HG02763 (cell line): ENCODE measurements around the gene PIEZO2.
"Not testable (repeated sequence)": the region's sequence is repeated elsewhere in the genome, so short reads cannot be mapped to it uniquely, and the experiment has no call there.

Experiments used
- ATAC-seq: cut with Tn5 transposase; IDR thresholded peaks from one replicate; pipeline ENCODE4 v1.9.1; 2021; ENCODE audit warnings: mild to moderate bottlenecking, moderate library complexity; ENCODE audit not compliant: unreplicated experiment

The PIEZO2 gene

DNA sequence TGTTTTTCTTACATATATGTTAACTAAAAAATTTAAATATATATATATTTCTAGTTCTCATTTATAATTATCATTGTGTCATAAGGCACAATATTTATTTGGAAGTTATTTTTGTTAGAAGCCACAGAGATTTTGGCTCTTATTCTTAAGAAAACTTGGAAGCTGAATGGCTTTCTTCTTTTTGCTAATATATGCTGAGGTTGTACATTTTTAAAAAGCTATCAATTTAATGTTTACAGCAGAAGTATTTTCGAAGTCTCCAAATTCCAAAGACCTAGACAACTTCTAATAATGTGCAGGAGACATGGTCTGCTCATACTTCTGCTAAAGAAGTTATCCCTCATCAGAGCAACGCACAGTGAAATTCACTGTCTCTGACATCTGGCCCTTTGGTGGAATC is 3.7 kb upstream of the PIEZO2 start:
- ATAC-seq, result no peak

DNA sequence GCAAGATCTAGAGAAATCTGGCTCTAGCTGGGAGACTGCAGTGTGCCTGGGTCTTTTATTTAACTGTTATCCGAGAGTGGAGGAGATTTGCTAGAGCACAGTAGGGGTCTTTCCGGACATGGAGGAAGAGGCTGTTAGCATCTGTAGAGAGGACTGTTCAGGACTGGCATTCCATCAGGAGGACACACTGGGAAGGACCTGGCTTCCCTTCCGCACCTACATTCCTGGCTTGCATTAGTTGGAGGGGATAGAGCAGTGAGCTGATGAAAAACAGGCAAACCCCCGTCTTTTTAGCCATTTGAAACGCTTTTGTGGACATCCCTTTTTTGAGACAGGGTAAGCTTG is 874 bp upstream of the PIEZO2 start:
- no peak for ATAC-seq

DNA sequence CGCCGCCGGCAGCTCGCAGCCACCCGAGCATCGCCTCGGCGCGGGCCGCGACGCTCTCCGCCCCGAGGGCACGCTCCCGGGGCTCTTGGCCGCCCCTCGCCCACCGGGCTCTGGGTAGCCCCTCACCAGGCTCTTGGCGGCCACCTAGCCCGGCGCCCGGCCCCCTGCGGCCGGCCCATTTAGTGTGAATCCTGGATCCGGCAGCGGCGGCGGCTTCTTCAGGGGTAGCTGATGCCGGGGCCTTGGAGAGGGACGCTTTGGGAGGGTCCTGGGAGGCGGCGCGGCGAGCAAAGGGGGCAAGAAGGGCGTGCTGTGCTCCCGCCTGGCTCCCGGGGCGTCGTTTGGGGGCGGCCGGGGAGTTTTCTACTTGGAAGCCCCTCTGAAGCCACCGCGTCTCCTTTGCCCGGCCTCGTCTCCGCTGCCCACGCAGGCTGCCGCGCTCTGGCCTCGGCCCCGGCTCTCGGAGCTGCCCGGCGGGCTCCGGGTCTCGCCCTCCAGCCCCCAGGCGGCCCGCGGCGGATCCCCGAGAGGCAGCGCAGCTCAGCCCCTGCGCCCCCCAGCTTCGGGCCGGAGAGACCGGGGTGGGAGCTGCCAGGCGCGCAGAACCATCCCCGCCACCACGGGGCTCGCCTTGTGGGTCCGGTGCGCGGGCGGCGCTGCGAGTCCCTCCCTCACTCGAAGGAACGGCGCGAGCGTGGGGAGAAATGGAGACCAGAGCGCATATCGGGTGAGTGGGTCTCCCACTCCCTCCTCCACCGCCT is 509 bp downstream of the PIEZO2 start:
- no peak for ATAC-seq

DNA sequence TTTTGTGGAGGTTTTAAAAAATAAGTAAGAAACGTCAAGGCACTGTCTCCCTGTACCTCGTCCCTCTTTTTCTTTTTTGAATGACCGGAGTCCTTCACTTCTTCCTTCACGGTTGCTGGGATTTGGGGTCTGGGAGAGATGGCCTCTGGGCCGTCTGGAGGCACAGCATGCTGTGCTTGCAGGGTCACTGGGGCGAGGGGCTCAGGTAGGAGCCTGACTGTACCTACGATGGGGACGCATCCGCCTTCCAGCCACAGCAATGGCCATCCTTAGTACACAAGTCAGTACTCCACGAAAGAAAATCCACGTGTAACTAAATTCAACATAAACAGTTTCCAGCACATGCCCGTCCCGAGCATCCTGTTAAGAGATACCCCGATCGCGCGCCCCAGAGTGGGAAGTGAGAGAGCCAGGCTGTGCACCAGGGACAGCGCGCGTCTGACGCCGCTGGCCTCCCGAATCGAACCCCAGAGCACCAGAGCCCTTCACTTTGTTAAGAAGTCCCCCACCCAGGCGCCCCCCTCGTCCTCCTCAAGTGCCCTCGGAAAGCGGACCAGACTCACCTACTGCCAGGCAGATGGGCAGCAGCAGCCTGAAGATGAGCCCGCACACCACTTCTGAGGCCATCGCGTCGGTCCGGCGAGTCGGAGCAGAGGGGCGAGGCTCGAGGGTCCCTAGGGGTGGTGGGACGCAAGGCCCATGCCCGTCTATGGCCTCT is 1.2 kb downstream of the PIEZO2 start:
- no peak for ATAC-seq

DNA sequence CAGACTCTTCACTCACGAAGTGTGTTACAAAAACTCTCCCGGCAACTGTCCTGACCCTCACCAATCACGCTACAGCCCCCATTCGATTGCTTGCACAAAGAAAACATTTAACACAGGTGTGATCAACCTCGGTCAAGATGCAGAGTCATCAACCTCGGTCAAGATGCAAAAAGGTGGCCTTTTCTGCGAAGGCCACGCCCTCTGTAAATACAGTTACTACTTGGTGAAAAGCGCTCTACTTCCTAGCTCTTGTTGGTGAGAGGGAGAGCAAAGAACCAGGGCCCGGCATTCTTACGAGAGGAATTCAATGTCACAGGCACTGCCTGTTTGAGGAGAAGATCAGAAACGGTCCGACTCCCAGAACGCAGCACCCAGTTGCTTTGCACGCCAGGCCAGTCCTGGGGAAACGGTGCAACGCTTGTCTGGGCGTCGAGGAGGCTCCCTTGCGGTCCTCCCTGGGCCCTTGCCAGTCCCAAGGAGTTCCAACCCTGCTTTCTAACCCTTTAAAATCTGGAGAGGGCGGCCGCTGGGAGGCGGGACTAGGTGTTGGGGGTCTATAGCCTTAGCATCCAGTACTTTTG is 1.9 kb downstream of the PIEZO2 start:
- no peak for ATAC-seq

DNA sequence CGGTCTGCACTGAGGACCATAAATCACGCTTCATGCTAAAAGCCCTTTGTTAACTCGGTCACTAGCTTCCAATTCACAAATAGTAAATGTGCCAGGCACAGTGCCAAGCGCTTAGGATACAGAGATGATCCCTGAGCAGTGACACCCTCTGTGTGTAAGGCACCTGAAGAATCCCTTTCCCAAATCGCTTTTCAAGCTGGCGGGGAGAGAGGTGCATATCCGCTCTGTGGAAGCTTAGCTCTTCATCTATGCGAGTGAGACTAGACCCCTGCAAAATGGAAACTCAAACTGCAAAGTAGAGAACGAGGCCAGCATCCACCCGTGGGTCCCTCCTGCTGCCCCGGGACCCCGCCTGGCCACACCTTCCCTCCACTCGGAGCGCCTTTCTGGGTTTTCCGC is 2.4 kb downstream of the PIEZO2 start:
- ATAC-seq, result no peak

DNA sequence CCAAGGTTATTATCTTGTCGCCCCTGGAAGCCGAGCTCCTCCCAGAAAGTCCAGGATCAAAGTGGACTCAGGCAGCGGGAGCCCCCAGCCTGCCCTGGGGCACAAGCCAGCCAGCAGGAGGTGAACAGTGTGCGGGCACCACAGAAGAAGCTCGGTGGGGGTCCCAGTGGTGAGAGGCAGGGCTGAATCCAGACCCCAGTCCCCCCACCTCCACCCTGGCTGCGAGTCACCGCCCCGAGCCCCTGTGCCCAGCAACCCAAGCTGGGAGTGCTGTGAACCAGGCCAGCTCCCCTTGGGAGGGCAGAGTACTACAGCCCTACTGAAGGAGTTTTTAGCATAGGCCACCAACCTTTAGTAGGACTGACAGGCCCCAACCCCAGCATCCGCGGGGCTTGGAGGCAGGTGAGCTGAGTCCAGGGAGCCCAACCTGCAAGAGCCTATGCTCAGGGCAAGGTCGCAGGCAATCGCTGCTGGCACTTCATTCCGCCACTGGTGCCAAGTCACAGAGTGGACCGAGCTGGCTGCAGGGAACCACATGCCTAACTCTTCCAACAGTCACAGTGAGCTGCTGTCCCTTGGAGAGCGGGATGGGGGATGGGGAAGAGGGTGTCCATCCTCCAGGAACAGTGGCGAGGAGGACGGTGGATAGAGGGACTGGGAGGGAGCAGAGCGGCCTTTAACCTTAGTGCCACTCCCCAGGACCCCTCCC is 3.0 kb downstream of the PIEZO2 start:
- ATAC-seq, result no peak

DNA sequence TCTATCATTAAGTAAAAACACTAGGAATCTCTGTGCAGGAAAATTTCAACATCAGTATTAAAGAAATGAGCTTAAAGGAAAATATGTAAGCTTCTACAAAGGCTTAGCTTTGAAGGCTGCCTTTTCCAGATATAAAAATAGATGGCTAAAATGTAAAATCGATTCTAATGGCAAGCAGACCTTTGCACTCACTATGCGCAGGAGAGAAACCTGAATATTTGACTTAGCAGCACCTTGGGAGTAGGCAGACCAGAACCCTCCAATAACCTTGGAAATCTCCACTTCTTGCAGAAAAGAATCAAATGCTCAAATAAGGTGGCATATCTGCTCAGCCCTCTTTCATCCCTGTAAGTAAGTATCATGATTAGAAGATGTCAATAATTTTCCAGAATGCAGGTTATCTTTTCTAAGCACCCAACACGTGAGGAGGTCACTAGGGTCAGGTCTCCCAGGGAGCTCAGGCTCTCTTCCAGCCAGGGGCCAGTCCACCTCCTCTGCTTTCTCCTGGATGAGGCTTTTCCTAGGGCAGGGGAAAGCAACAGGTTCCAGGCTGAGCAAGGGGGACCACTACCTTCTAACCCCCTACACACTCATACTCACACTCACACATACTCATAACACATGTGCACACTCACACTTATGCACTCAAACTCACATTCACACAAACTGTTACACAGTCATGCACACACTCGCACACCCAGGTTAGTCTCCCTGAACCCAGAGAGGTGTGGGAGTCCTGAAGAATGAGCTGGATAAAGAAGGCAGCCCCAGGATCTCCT is 3.8 kb downstream of the PIEZO2 start:
- ATAC-seq, result no peak

DNA sequence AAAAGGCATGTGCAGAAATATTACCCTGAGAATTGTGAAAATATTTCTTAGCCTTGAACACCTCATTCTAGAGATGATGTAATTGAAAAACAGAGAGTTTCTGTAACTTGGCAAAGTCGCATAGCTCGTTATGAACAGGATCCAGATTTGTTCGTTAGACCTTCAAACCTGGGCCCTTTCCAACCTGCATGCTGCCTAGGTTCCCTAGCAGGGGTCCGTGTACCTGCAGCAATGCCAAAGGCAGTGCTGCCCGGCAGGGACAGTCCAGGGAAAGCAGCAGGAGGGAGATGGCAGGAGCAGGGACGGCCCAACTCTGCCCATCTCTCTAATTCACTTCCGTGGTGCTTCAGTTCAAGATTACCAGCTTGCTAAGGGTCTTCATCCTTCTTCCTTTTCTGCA is 12.0 kb downstream of the PIEZO2 start:
- no peak for ATAC-seq

DNA sequence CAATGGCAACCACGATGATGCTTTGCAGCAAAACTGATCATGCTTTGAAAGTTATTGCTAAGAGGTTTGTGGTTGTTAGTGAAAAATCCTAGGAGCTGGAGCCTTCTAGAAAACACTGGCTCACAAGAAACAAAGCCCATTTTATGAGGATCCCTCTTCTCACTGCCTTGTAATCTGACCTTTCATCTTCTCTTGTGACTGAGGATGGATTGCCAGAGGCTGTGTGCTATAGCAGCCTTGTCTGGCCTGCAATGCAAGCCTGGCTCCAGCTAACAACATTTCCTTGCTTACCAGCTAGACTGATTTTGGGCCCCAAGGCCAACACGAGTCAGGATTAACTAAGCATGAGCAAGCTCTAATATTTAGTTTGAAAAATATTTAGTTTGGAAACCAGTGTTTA is 13.1 kb downstream of the PIEZO2 start:
- ATAC-seq, result no peak

DNA sequence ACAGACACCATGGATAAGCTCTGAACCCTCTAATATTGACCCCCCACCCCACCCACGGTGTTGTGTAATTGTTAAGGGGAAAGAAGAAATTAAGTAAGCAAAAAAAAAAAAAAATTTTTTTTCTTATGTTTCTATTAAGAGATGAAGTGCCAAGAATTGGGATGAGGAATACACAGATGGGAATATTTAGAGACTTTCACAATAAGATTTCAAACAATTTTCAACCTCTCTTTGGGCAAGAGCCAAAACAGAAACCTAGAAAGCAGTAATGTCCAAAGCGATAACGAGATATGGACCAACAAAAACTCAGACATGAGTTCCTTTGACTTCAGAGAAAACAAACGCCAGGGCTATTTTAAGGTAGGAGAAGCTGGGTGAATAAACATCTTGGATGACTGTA is 14.4 kb downstream of the PIEZO2 start:
- no peak for ATAC-seq

DNA sequence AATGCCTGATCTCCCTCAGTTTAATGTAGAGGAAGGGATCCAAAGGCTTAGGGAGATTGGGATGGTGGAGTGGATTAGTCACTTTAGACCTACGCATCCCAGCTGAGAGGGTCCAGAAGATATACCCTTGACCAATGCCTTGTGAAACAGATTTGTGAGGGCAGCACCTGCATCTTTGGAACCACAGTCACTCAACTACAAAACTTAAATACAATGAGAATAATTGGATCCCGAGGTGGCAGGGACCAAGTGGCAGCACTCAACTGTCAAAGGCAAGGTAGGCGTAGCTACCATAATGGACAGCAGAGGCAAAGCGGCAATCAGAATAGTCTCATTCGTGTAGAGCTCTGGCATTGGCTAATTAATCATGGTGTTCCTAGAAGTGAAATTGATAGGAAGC is 20.3 kb downstream of the PIEZO2 start:
- ATAC-seq, result not testable (repeated sequence)

DNA sequence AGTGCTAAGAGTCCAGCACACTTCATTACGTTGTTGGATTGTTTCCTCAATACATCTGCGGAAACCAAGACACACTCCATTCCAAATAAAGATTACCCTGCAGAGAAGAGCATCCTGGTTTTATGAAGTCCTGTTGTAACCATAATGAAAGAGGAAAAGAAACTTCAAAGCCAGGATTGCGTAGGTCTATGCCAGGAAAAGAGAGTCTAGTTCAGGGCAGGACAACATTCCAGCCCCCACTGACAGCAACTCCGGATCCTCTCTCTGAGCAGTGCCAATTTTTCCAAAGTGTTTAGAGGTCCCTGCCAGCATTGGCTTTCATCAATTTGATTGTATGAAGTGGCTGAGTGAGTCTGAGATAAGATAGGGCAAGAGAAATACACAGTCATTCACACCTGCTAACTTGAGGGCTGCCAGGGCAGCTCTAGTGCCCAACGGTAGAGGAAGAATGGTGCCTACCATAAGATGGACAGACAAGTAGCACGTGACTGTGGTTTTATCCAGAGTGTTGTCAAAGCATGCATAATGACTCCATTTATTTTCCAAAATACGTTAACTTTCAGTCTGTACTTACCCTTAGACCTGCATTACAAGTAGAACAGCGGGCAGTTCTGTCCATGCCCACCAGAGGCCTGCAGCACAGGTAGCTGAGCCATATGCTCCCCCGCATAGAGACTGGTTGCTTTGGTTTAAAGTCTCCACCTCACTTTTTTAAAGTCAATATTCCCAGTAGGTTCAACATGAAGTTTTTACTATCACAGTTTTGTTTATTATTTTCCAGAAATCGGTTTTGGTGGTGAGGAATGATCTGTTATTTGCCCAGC is 23.7 kb downstream of the PIEZO2 start:
- no peak for ATAC-seq

DNA sequence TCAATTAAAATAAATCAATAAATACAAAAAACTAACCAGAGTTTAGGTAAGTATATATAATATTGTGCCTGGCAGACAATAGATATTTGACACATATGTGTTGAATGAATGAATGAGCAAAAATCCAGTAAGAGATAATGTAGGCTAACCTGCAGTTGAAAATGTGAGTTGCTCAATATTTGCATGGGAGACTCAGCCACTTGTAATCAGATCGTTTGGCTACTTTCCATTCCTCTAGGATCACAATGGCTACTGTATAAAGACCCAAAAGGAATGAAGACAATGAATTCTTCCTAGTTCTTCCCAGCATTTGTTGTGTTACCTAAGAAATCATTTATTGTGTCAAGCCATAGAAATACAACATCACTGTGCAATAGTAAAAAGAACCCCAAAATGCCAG is 25.3 kb downstream of the PIEZO2 start:
- ATAC-seq, result no peak

DNA sequence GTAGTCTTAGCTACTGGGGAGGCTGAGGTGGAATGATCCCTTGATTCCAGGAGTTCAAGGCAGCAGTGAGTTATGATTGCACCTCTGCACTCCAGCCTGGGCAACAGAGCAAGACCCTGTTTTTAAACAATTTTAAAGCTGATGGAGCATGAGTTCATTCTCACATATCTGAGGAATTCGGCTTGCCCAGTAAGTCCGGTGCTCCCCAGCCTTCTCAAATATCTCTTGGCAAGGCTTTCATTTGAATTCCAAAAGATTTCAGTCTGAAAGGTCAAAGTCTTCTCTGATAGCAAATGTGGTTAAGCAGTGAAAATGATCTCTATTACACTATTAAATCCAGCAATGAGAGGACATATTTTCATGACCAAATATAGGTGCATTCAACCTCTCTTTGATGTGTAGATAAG is 27.9 kb downstream of the PIEZO2 start:
- no peak for ATAC-seq

DNA sequence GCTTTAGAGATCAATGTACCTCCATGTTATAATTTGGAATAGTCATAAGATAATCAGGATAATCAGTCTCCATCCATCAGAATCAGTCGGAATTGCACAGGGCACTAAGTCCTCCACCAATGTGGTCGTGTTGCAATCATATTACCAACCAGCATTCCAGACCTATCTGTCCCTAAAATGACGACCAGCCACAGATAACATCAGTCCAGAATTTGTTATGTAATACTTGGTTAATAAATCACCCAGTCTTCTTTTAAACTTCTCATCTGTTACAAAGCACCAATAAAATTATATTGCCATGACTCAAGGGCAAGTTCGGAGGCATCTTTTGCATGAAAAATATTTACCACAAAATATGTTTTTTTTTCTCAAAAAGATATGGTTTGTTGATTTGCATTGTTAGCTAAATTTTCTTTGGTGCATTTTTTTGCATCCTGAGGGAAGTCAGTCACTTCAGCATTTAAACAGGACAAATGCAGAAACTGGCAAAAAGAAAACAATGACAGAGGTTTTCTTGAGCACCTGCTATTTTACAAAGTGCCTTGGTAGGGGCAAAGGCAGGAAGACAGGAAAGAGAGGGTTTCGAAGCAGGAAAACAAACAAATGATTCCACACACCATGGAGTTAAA is 29.3 kb downstream of the PIEZO2 start:
- no peak for ATAC-seq

DNA sequence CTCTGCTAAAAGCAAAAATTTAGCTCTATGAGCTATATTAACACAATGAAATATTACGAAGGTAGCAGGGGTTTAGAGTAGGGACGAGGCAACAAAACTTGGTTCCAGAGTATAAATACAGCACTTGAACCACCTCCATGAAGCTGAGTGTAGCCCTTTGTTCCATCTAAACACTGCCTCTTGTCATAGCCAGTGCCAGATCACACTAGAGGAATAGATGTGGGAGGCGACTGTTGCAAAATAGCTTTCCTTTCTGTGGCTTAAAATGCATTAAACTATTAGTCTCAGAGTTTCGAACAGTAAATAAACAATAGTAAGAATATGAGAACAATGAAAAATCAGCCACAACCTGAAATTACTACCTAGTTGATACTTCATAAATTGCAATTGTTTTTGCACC is 29.8 kb downstream of the PIEZO2 start:
- no peak for ATAC-seq

DNA sequence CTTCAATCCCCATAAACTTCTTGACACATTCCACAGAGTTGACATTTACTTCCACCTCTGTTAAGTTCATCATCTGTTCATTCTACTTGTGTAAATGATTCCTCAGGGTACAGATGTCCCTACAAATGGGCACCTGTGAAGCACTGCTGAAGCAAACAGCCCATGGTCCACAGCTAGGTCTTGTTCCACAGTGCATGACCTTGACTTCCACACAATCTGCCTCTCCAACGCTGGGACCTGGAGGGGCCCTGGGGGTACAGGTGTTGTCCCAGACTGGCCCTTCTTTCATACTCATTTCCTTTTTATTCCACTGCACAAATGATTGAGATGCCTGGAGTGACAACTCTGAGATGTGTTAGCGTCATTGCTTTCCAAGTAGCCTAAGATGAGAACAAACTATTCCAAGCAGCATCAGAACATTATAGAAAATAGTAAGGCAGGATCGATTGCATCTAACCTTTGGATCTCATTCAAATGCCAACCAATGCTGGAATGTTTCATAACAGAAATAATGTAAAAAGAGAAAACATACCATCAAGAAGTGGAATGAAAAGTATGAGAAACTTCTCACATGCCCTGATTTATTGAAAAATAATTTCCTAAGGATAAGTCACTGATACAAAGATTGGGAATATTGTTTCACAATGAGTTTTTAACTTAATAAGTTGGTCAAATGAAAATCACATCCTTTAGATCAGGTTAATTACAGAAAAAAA is 31.2 kb downstream of the PIEZO2 start:
- ATAC-seq, result no peak

DNA sequence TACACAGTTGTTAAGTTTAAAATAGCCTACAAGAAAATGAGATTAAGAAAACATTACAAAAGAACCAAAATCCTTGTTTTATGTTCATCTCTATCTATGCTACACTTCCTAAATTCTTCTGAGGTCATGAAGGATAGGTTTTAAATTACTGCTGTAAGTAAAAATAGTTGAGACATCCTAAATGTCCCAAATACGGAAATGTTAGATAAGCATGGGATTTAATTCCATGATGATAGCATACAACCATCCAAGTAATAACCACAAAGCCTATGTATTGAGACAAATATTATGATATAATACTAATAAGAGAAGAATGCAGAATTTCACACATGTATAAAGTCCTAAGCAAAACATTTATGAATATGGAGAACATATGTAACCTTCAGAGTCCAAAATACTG is 34.1 kb downstream of the PIEZO2 start:
- ATAC-seq, result no peak
